Measurements from ENCODE around the gene HPD.
A peak's percentile ranks its signal among the peaks of the same experiment; 100 is the strongest.
"Not testable (repeated sequence)": the region's sequence is repeated elsewhere in the genome, so short reads cannot be mapped to it uniquely, and the experiment has no call there.

The HPD gene

DNA sequence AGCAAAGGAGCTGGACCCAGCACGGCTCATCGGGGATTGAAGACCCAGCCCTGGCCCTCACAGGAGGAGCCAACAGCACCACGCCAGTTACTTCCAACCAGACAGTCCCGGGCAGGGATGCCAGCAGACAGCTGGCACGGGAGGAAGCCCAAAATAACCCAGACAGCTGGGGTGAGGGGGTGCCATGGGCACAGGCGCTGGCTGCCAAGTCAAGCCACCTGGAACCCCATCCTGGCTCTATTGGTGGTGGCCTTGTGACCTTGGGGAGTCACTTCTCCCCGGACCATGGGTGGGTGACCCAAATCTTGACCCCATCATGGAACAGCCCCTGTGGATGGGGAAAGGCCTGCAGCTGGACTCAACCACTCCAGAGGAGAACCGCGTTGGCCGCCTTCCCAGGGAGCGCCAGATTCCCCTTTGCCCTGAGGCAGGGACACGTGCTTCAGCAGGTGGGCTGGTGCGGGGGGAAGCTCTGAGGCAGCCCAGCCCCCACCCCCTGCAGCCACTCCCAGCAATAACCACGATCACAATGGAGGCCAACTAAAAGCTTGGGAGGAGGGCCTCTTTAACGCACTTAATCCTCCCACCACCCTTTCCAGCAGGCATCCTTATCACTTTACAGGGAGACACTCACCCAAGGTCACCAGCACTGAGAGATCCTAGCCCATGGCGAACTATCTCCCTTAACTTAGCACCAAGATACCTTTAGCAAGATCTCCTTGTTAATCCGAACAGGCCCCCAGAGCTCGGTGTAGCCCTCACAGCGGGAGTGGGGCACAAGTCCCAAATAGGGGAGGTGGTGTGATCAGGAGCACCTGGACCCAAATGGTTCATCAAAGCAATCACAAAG is 60.5 kb downstream of the HPD start:
- DNase-seq: peak; percentile 66

DNA sequence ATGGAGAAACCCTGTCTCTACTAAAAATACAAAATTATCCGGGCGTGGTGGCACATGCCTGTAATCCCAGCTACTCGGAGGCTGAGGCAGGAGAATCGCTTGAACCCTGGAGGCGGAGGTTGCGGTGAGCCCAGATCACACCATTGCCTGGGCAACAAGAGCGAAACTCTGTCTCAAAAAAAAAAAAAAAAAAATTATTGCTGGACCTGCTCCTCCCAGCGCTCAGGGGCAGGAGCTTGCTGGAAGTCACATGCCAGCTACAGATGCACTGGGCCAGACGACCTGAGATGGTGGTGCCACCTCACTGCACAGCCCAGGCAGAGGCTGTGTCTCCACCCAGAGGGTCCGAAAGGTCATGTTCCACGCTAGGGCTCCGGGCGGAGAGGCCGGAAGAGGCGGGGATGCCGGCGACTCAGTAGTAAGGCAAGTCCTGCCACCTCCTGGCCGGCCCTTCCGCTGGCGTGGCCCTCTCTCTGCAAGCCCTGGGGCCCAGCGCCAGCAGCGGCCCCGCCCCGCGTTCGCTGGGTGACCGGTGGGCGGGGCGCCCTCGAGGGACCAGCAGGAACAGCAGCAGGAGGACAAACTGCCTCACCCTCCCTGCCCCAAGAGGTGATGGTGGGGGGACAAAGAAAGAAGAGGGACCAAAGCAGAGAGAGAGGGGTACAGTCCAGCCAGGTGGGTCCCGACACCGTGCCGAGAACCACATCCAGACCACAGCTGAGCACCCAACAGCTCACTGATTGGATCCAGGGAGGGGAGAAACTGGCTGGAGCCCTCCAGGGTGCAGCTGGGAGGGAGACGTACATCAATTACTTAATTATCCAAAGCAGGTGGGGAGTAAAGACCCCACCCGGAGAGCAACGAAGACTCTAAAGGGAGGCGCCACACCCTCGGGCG is 61.6 kb downstream of the HPD start:
- DNase-seq: no peak

DNA sequence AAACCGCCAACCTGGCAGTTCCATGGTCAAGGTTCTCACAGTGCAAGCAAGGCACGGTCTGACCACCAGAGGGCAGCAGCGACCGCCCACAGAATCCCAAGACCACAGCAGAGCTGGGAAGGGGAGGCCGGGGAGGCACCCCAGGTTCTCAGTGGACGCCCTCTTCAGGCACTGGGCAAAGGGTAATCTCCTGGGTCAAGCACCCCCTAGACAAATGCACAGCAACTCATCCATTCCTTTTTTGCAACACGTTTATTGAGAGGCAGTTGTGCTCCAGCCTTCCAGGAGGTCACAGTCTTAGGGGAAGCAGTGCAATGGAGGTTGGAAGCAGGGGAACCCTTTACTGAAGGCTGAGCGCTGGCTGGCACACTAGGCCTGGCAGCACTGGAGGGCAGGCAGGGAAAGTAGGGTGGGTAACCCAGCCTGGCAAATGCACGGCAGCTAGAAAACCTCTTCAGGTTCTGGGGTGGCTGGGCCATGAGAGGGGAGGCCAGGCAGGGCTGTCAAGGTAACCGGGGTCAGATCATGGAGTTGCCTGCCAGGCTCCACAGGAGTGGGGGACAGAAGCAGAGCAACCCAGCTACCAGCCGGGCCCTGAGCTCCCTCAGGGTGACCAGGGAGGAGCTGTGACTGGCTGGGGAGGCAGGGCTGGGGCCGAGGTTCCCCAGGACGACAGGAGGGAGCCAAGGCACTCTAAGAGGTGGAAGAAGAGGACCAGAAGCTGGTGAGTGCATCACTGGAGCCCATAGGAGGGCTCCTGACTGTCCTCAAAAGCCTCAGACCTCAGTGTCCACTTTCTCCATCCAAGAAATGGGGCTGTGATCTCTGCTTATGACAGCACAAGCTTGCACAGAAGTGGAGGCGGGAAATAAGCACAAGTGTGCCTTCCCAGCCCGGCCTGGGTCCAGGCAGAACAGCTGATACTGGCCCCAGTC is 63.4 kb downstream of the HPD start:
- peak; percentile 46 for DNase-seq

DNA sequence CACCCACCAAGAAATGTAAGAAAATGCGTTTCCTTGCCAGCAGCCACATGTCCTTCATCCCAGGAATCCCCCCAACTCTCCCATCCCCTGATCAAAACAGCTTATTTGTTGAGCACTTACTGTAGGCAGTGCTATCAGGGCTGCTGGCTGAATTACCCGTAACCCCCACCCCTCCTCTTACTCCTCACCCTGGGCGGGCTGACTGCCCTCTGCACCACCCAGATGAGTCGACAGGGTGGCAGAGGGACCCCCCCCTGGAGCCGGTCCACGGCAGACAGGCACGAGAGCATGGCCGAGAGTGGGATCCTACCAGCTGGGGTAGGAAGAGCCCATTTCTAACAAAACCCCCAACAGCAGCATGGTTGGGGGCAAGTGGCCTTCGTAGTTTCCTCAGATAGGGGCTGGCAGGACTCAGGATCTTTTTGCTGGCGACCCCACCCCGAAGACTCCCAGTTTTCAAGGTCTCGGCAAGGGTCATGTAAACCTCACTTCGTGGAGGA is 64.1 kb downstream of the HPD start:
- DNase-seq: no peak

DNA sequence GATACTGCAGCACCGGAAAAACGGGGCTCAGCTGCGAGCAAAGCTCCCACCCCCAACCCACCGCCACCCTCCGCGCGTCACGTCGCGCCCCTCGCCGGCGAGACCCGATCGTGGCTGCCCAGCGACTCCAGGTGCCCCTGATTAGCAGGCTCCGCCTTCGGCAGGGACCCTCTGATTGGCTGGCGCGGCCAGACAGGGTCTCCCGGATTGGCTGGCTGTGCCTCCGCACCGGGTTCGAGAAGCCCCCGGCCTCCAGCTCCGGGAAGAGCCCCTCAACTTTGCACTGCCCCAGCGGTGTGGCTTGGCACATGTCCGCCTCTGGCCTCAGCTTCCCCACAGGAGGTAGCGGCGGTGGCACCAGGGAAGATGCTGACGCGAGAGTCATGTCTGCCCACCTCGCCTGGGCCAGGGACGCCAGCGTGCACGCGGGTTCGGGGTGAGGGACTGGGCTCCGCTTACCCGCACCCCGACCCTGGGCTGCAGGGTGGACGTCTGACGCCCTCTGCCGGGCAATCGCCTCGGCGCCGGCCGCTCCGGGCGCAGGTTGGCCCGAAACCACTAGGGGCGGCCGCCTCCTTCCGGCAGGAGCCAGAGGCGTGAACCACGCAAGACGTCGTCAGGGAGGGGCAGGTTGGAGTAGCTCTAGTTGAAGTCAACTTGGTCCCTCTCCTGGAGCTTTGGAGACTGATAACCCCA is 64.7 kb downstream of the HPD start:
- DNase-seq: peak; percentile 61

DNA sequence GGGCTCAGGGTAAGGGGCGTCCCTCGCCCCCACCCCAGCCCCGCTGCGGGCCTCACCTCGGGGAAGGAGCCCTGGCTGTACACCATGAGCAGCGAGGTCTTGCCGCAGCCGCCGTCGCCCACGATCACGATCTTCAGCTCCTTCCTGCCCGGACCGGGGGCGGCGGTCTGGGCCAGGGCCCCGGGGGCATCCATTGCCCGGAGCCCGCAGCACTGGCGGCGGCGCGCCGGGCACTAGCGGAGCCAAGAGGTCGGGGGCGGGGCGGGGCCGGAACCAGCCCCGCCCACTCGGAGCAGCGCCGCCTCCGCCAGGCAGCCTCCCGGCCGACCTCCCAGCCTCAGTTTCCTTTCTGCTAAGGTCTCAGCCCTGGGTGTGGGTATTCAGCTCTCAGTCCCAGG is 65.2 kb downstream of the HPD start, which contains the start of gene RHOF:
Gene RHOF, minus strand, starts transcription at position 249 of the 398 bp plus-strand sequence. Its CDS starts 55 bp downstream, at position 194.
- no peak for DNase-seq

DNA sequence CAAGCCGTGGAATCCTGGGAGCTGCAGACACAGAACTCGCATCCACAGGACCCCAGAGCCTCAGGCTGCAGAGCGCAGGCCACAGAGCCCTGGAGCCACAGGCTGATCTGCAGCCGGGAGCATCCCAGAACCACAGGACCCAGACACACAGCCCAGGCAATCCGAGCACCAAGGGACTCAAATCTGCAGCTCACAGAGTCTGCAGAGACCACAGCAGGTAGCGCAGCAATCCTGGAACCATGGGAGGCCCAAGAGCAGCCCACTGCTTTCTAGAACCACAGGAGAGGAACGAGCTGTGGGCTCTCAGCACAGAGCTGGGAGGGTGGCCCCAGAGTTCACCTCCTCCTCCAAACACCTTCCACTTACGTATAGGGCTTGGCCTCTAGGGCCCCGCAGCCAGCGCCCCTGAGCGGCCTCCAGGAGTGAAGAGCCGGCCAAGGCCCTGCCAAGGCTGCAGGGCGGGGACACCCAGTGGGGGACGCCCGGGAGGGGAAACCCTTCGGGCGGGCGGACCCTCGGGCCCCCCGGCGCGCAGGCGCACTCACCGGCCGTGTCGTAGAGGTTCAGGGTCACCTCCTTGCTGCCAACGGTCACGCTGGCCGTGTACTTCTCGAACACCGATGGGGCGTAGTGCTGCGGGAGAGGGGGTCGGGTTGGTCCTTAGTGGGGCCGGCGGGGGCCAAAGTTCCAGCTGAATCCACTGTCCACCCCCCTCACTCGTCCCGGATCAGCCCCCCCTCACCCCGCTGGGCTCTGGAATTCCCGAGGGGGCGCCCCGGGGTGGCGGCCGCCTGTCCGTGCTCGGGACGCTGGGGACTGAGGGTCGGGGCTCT is 65.8 kb downstream of the HPD start:
- DNase-seq: no peak

DNA sequence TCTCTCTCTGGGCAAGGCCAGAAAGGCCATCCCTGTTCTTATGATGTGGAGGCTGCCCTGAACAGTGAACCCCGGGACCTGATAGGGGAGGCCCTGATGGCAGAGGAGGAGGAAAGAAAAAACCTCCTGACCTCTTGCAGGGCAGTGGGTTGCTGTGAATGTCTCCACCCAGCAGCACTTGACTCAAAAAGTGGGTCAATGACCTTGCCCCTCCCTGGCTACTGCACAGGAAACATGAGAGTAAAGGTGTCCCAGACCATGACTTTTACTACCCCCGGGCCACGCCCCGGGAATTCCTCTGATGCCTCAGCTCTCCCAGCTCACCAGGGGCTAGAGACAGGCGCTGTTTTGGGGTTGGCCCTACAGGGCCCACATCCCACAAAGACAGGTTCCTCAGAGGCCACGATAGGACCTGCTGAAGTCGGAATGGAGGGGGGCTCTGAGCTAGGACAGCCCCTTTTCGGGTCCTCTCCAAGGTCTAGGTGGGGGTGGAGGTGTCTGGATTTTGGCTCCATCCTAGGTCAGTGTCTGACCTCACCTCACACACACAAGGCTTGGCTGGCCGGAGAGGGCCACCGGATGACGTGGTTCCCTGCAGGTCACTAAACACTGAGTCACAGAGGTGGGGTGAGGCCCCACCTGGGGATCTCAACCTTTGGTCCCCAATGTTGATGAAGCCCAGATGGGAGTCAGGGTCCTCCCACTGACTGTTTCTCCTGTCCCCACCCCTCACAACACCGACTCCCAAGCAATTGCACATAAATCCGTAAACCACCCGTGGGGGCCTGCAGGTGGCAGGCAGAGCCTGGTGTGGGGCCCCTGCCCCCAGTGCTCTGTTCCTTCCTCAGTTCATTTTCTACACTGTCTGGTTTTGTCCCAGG is 66.7 kb downstream of the HPD start:
- no peak for DNase-seq

DNA sequence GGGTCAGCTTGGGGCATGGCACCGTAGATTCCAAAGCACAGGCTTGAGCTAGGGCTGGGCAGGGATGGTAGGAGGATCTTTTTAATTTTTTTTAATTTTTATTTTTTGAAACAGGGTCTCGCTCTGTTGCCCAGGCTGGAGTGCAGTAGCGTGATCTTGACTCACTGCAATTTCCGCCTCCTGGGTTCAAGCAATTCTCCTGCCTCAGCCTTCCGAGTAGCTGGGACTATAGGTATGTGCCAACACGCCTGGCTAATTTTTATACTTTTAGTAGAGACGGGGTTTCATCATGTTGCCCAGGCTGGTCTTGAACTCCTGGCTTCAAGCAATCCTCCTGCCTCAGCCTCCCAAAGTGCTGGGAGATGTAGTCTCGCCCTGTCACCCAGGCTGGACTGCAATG is 67.9 kb downstream of the HPD start:
- not testable (repeated sequence) for DNase-seq

DNA sequence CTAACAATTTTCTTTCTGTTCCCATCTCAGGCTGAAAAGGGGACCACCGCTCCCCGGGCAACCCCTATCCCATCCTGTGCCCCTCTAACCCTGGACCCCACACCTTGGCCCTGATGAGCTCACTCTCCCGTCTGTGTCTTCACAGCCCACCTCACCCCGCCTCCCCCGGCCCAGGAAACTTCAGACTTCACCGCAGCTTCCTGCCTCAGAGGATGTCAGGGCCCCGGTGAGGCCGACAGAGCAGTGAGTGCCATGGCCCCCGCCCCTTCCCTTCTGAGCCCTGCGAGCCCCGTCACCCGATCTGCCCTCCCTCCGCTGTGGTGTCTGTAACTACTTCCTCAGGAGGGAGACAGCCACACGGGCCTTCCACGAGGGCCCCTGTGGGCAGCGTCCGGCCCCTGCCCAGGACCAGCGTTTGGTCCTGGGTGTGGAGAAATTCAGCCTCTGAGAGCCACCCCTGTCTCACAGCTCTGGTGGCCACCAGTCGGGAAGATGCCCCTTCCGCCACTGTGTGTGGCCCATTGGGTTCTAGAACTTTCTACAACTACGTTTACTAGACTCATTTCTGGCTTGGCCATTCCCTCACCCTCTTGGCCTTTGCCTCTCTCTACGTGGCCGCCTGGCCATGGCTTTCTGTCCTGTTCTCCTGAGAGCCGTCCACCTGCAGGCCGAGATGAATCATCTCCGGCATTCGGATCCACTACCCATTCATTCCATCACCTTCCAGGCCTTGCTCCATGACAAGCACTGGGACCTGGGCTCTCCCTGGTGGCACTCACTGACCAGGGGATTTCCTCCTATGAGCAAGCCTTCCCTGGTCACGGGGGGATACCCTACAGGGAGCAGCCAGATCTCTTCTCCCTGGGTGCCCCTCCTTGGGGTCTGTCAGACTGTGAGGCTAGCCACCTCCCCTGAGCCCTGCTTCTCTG is 68.6 kb downstream of the HPD start:
- no peak for DNase-seq
